ENCODE data around the gene ARHGEF40. TPM values are rescaled to one million over a fixed set of nuclear protein-coding genes. Genes with fewer than 3 reads are reported as not detected.
A peak's percentile ranks its signal among the peaks of the same experiment; 100 is the strongest.

ARHGEF40 gene
- total RNA-seq, 2 experiments from 2014 or later, result 0.22 TPM; not detected in 1

GRCh38 chr14:21071225-21072030 lies 1.3 kb downstream of the ARHGEF40 start:
- ChIA-PET CTCF (interaction anchor here (0.6 to 3.1 kb wide), 8 partner anchors 10 to 57 kb away, joined by 3 to 25 read pairs (median 6); partner anchors contain the start of gene RNASE8), POLR2A (interaction anchor here (0.5 to 0.8 kb wide), 2 partner anchors 151 to 176 kb away, joined by 3 to 5 read pairs; no protein-coding TSS in a partner anchor)
- Mint-ChIP-seq H3K27me3 (peaks cover 63% of the 10 kb centered on the region), H3K9me3 (no peaks in the 10 kb centered on the region), H3K36me3 (ENCODE audit: low read depth) (no peaks in the 10 kb centered on the region), H3K4me3 (peak overlapping the region; percentile 61), H3K4me1 (peaks cover 34% of the 10 kb centered on the region), H3K27ac (no peak overlapping the region)
- peak; percentile 50 for DNase-seq

- DNase-seq, result no peak
- Mint-ChIP-seq H3K27me3 (peaks cover 58% of the 10 kb centered on the region), H3K36me3 (ENCODE audit: low read depth) (no peaks in the 10 kb centered on the region), H3K4me3 (no peak overlapping the region), H3K9me3 (no peaks in the 10 kb centered on the region), H3K4me1 (peaks cover 34% of the 10 kb centered on the region), H3K27ac (no peak overlapping the region)
- CTCF ChIA-PET, result interaction anchor here (1.9 to 3.1 kb wide), 6 partner anchors 14 to 57 kb away, joined by 4 to 25 read pairs (median 8); partner anchors contain the start of gene RNASE8
- POLR2A ChIA-PET, result interaction anchor here (0.5 kb wide), 1 partner anchor 150 kb away, joined by 5 read pairs; no protein-coding TSS in a partner anchor
Observed at GRCh38 chr14:21072031-21072473, 1.9 kb downstream of the ARHGEF40 start.

- ChIA-PET POLR2A (no interaction called here), CTCF (interaction anchor here (0.9 to 3.1 kb wide), 5 partner anchors 10 to 55 kb away, joined by 3 to 25 read pairs (median 5); no protein-coding TSS in a partner anchor)
- H3K27ac Mint-ChIP-seq, result no peak overlapping the region
- no peak overlapping the region for H3K4me3 Mint-ChIP-seq
- DNase-seq, result no peak
- H3K4me1 Mint-ChIP-seq, result peaks cover 34% of the 10 kb centered on the region
- H3K36me3 Mint-ChIP-seq (ENCODE audit: low read depth), result no peaks in the 10 kb centered on the region
- H3K9me3 Mint-ChIP-seq, result no peaks in the 10 kb centered on the region
- H3K27me3 Mint-ChIP-seq, result peaks cover 50% of the 10 kb centered on the region
Observed at GRCh38 chr14:21072781-21073339, 2.8 kb downstream of the ARHGEF40 start.

- Mint-ChIP-seq H3K27ac (no peak overlapping the region), H3K9me3 (no peaks in the 10 kb centered on the region), H3K36me3 (ENCODE audit: low read depth) (no peaks in the 10 kb centered on the region), H3K4me3 (no peak overlapping the region), H3K4me1 (peaks cover 28% of the 10 kb centered on the region), H3K27me3 (peaks cover 42% of the 10 kb centered on the region)
- no peak for DNase-seq
- CTCF ChIA-PET, result interaction anchor here (1.2 to 2.4 kb wide), 2 partner anchors 11 to 18 kb away, joined by 5 to 10 read pairs; no protein-coding TSS in a partner anchor
- POLR2A ChIA-PET, result no interaction called here
Observed at GRCh38 chr14:21073921-21074320, 3.8 kb downstream of the ARHGEF40 start.

- CTCF ChIA-PET, result interaction anchor here (0.7 to 2.4 kb wide), 2 partner anchors 18 to 183 kb away, joined by 3 to 10 read pairs; no protein-coding TSS in a partner anchor
- H3K4me1 Mint-ChIP-seq, result peaks cover 22% of the 10 kb centered on the region
- no peaks in the 10 kb centered on the region for H3K36me3 Mint-ChIP-seq (ENCODE audit: low read depth)
- POLR2A ChIA-PET, result no interaction called here
- H3K27me3 Mint-ChIP-seq, result peaks cover 37% of the 10 kb centered on the region
- H3K27ac Mint-ChIP-seq, result no peak overlapping the region
- no peak for DNase-seq
- no peaks in the 10 kb centered on the region for H3K9me3 Mint-ChIP-seq
- no peak overlapping the region for H3K4me3 Mint-ChIP-seq
Observed at GRCh38 chr14:21074398-21075272, 4.5 kb downstream of the ARHGEF40 start.

- Mint-ChIP-seq H3K4me3 (no peak overlapping the region), H3K27ac (no peak overlapping the region), H3K9me3 (no peaks in the 10 kb centered on the region), H3K36me3 (ENCODE audit: low read depth) (no peaks in the 10 kb centered on the region), H3K27me3 (peaks cover 30% of the 10 kb centered on the region), H3K4me1 (peaks cover 13% of the 10 kb centered on the region)
- POLR2A ChIA-PET, result no interaction called here
- no peak for DNase-seq
- CTCF ChIA-PET, result interaction anchor here (1.0 kb wide), 1 partner anchor 17 kb away, joined by 4 read pairs; no protein-coding TSS in a partner anchor
Observed at GRCh38 chr14:21075719-21076437, 5.8 kb downstream of the ARHGEF40 start.

GRCh38 chr14:21077672-21078071 lies 7.6 kb downstream of the ARHGEF40 start:
- CTCF ChIA-PET, result interaction anchor here (1.2 kb wide), 1 partner anchor 15 kb away, joined by 4 read pairs; no protein-coding TSS in a partner anchor
- no peaks in the 10 kb centered on the region for H3K9me3 Mint-ChIP-seq
- H3K36me3 Mint-ChIP-seq (ENCODE audit: low read depth), result no peaks in the 10 kb centered on the region
- H3K4me3 Mint-ChIP-seq, result no peak overlapping the region
- H3K27me3 Mint-ChIP-seq, result peaks cover 13% of the 10 kb centered on the region
- H3K4me1 Mint-ChIP-seq, result no peaks in the 10 kb centered on the region
- DNase-seq, result no peak
- H3K27ac Mint-ChIP-seq, result no peak overlapping the region
- POLR2A ChIA-PET, result no interaction called here

GRCh38 chr14:21078287-21078686 lies 8.2 kb downstream of the ARHGEF40 start:
- Mint-ChIP-seq H3K4me1 (no peaks in the 10 kb centered on the region), H3K9me3 (no peaks in the 10 kb centered on the region), H3K4me3 (no peak overlapping the region), H3K27me3 (peaks cover 10% of the 10 kb centered on the region), H3K27ac (no peak overlapping the region), H3K36me3 (ENCODE audit: low read depth) (no peaks in the 10 kb centered on the region)
- ChIA-PET CTCF (interaction anchor here (1.2 to 2.1 kb wide), 3 partner anchors 11 to 61 kb away, joined by 3 to 5 read pairs (median 4); no protein-coding TSS in a partner anchor), POLR2A (no interaction called here)
- DNase-seq, result no peak

GRCh38 chr14:21078726-21079125 lies 8.6 kb downstream of the ARHGEF40 start:
- CTCF ChIA-PET, result interaction anchor here (1.5 to 2.1 kb wide), 3 partner anchors 12 to 61 kb away, joined by 3 to 11 read pairs (median 5); no protein-coding TSS in a partner anchor
- DNase-seq, result no peak
- POLR2A ChIA-PET, result no interaction called here
- Mint-ChIP-seq H3K36me3 (ENCODE audit: low read depth) (no peaks in the 10 kb centered on the region), H3K4me1 (no peaks in the 10 kb centered on the region), H3K9me3 (no peaks in the 10 kb centered on the region), H3K27me3 (peaks cover 6% of the 10 kb centered on the region), H3K4me3 (no peak overlapping the region), H3K27ac (no peak overlapping the region)

- peaks cover 4% of the 10 kb centered on the region for H3K27me3 Mint-ChIP-seq
- H3K27ac Mint-ChIP-seq, result no peak overlapping the region
- DNase-seq, result no peak
- no peaks in the 10 kb centered on the region for H3K36me3 Mint-ChIP-seq (ENCODE audit: low read depth)
- H3K9me3 Mint-ChIP-seq, result no peaks in the 10 kb centered on the region
- peaks cover 3% of the 10 kb centered on the region for H3K4me1 Mint-ChIP-seq
- ChIA-PET POLR2A (no interaction called here), CTCF (interaction anchor here (0.8 to 2.1 kb wide), 3 partner anchors 10 to 13 kb away, joined by 3 to 10 read pairs (median 4); no protein-coding TSS in a partner anchor)
- H3K4me3 Mint-ChIP-seq, result no peak overlapping the region
Observed at GRCh38 chr14:21081521-21082142, 11.5 kb downstream of the ARHGEF40 start.

- POLR2A ChIA-PET, result no interaction called here
- H3K27ac Mint-ChIP-seq, result no peak overlapping the region
- H3K4me3 Mint-ChIP-seq, result no peak overlapping the region
Observed at GRCh38 chr14:21083565-21084325, 13.6 kb downstream of the ARHGEF40 start.

More at GRCh38 chr14:21083565-21084325, 13.6 kb downstream of the ARHGEF40 start:
- Mint-ChIP-seq H3K36me3 (ENCODE audit: low read depth) (no peaks in the 10 kb centered on the region), H3K27me3 (peaks cover 4% of the 10 kb centered on the region), H3K4me1 (peaks cover 17% of the 10 kb centered on the region), H3K9me3 (no peaks in the 10 kb centered on the region)
- no peak for DNase-seq
- CTCF ChIA-PET, result interaction anchor here (1.0 to 1.6 kb wide), 5 partner anchors 9 to 69 kb away, joined by 3 to 12 read pairs (median 5); no protein-coding TSS in a partner anchor
